SK-N-SH (cell line): ENCODE data around the gene NT5C. TPM values are rescaled to one million over a fixed set of nuclear protein-coding genes. Genes with fewer than 3 reads are reported as not detected.

ENCODE experiments used
- CTCF ChIA-PET: fragments of 300-600, 350-600 bp; formaldehyde crosslinking; extraction: SDS; loops from one replicate; lab custom pipeline; 2021; lab: Yijun Ruan, JAX
- POLR2A ChIA-PET: fragments of 350-600 bp; sonication (Branson Sonifier 250); formaldehyde crosslinking; extraction: SDS; loops from one replicate; lab custom pipeline; 2020; ENCODE audit warnings: antibody characterized with exemption, inconsistent platforms; lab: Yijun Ruan, JAX
- DNase-seq: peaks from one replicate; pipeline ENCODE4 v3.0.0; 2012
- H2AFZ ChIP-seq: fragments of 200-600 bp; sonication (generic); 2 replicates; pipeline ENCODE4 v1.8.1; 2016; ENCODE audit warnings: antibody characterized with exemption, mild to moderate bottlenecking, low read depth
- H3F3A ChIP-seq: fragments of 200-600 bp; sonication (generic); replicated peaks from 2 replicates; pipeline ENCODE3; 2016; ENCODE audit warnings: antibody characterized with exemption, mild to moderate bottlenecking; ENCODE audit not compliant: insufficient read depth
- H3K27ac ChIP-seq, 2 experiments: fragments of 200-500 bp in 1 of 2; fragments of 200-600 bp in 1 of 2; sonication (Bioruptor generic) in 1 of 2; sonication (generic), shearing (Covaris generic) in 1 of 2; 2 replicates each; pipeline versions ENCODE4 v1.5.1 to v1.6.1; 2014 to 2016; ENCODE audit warnings: low read depth in 2 of 2, inconsistent platforms in 1 of 2, low read length in 1 of 2, mild to moderate bottlenecking in 1 of 2, mixed read lengths in 1 of 2
- H3K27me3 ChIP-seq: fragments of 200-600 bp; sonication (generic), shearing (Covaris generic); 2 replicates; pipeline ENCODE4 v1.6.1; 2016; ENCODE audit warnings: mixed run types; ENCODE audit not compliant: insufficient read depth
- H3K36me3 ChIP-seq, 2 experiments: fragments of 200-500 bp in 1 of 2; fragments of 200-600 bp in 1 of 2; sonication (Bioruptor generic) in 1 of 2; sonication (generic) in 1 of 2; replicated peaks in 1 of 2; 2 replicates each; pipeline versions ENCODE3 to v1.5.1; 2014 to 2016; ENCODE audit warnings: low read length in 1 of 2, mild to moderate bottlenecking in 1 of 2; ENCODE audit not compliant: insufficient read depth in 2 of 2, control insufficient read depth in 1 of 2
- H3K4me1 ChIP-seq, 2 experiments: fragments of 200-500 bp in 1 of 2; fragments of 200-600 bp in 1 of 2; sonication (Bioruptor generic) in 1 of 2; sonication (generic), shearing (Covaris generic) in 1 of 2; 2 replicates each; pipeline versions ENCODE4 v1.5.1 to v1.6.1; 2014 to 2016; ENCODE audit warnings: low read depth in 1 of 2, low read length in 1 of 2, mixed run types in 1 of 2; ENCODE audit not compliant: insufficient read depth in 2 of 2, control insufficient read depth in 1 of 2
- H3K4me2 ChIP-seq: fragments of 200-600 bp; sonication (generic), shearing (Covaris generic); 2 replicates; pipeline ENCODE4 v1.6.1; 2017; ENCODE audit warnings: mixed run types
- H3K4me3 ChIP-seq, 2 experiments: fragments of 200-500 bp in 1 of 2; fragments of 200-600 bp in 1 of 2; sonication (Bioruptor generic) in 1 of 2; sonication (generic), shearing (Covaris generic) in 1 of 2; 2 replicates each; pipeline versions ENCODE4 v1.5.1 to v1.8.1; 2014 to 2016; ENCODE audit warnings: low read depth in 2 of 2, inconsistent platforms in 1 of 2, low read length in 1 of 2, mild to moderate bottlenecking in 1 of 2, mixed read lengths in 1 of 2, moderate library complexity in 1 of 2
- H3K79me2 ChIP-seq: fragments of 200-600 bp; sonication (generic); 2 replicates; pipeline ENCODE4 v1.8.1; 2017; ENCODE audit warnings: mild to moderate bottlenecking; ENCODE audit not compliant: insufficient read depth
- H3K9ac ChIP-seq: fragments of 200-600 bp; sonication (generic); 2 replicates; pipeline ENCODE4 v1.6.1; 2017; ENCODE audit warnings: mixed run types
- H3K9me2 ChIP-seq: fragments of 200-600 bp; sonication (generic); 2 replicates; pipeline ENCODE4 v1.6.1; 2017; ENCODE audit warnings: mixed run types
- H3K9me3 ChIP-seq: fragments of 200-600 bp; sonication (generic); 2 replicates; pipeline ENCODE4 v1.6.1; 2017; ENCODE audit warnings: mixed run types, mild to moderate bottlenecking, moderate library complexity
- H4K20me1 ChIP-seq: fragments of 200-600 bp; sonication (generic); 2 replicates; pipeline ENCODE4 v1.6.1; 2017; ENCODE audit warnings: mild to moderate bottlenecking, mixed run types; ENCODE audit not compliant: insufficient read depth
- CTCF ChIP-seq: fragments of 200-600 bp; sonication (generic); IDR thresholded peaks from 2 replicates; pipeline ENCODE4 v1.6.1; 2017; ENCODE audit warnings: antibody characterized with exemption, mild to moderate bottlenecking, moderate library complexity
- EP300 ChIP-seq, 2 experiments: IDR thresholded peaks; 2 replicates each; pipeline versions ENCODE4 v1.4.0 to v1.6.1; 2012; ENCODE audit warnings: borderline replicate concordance in 1 of 2, low read depth in 1 of 2, low read length in 1 of 2
- FOXJ3 ChIP-seq: sonication (generic); formaldehyde crosslinking; IDR thresholded peaks from 2 replicates; pipeline ENCODE4 v1.5.1; 2020; ENCODE audit warnings: mild to moderate bottlenecking, missing genetic modification reagents
- IRF3 ChIP-seq: fragments of 150-350 bp; IDR thresholded peaks from 2 replicates; pipeline ENCODE4 v1.6.1; 2016; ENCODE audit warnings: mild to moderate bottlenecking, low read depth, low read length
- JUND ChIP-seq: IDR thresholded peaks from 2 replicates; pipeline ENCODE4 v1.4.0; 2012
- NFIC ChIP-seq: IDR thresholded peaks from 2 replicates; pipeline ENCODE4 v1.4.0; 2012; ENCODE audit warnings: borderline replicate concordance
- PBX3 ChIP-seq: IDR thresholded peaks from 2 replicates; pipeline ENCODE4; 2012
- POLR2AphosphoS5 ChIP-seq: IDR thresholded peaks from 2 replicates; pipeline ENCODE4 v1.6.1; 2012; ENCODE audit warnings: low read depth, low read length
- SIN3A ChIP-seq: IDR thresholded peaks from 2 replicates; pipeline ENCODE4 v1.6.1; 2012; ENCODE audit warnings: low read depth, mild to moderate bottlenecking, low read length, moderate library complexity, borderline replicate concordance
- SMC3 ChIP-seq: IDR thresholded peaks from 2 replicates; pipeline ENCODE4 v1.6.1; 2012; ENCODE audit warnings: low read depth, low read length, improper control_type of control experiment
- TAF1 ChIP-seq: IDR thresholded peaks from 2 replicates; pipeline ENCODE4 v1.6.1; 2012; ENCODE audit warnings: low read depth, mild to moderate bottlenecking, low read length, moderate library complexity, borderline replicate concordance
- USF1 ChIP-seq: IDR thresholded peaks from 2 replicates; pipeline ENCODE4 v1.4.0; 2012; ENCODE audit warnings: low read depth, borderline replicate concordance
- USF2 ChIP-seq: fragments of 150-350 bp; IDR thresholded peaks from 2 replicates; pipeline ENCODE4 v1.6.1; 2017; ENCODE audit warnings: antibody characterized with exemption, low read length, low read depth, borderline replicate concordance
- WGBS: methylation state at CpG from one replicate; pipeline ENCODE4 v1.1.6; 2017; ENCODE audit warnings: low lambda C conversion rate; 5-methylcytosine and 5-hydroxymethylcytosine counted together
- polyA plus RNA-seq, 3 experiments: library from polyadenylated mRNA; depleted of rRNA; stranded (reverse); fragments of >200 nt; gene quantifications; 2 replicates each; pipeline ENCODE4 v1.2.3, GENCODE V29; 2012
- TF ChIP-seq, protein P1 (sequence below): IDR thresholded peaks from 2 replicates; pipeline ENCODE4 v1.6.1; 2012; ENCODE audit warnings: mild to moderate bottlenecking, low read depth, low read length, moderate library complexity
- TF ChIP-seq, protein P2 (sequence below): IDR thresholded peaks from 2 replicates; pipeline ENCODE4 v1.4.0; 2012; ENCODE audit warnings: low read depth, borderline replicate concordance

Gene NT5C
- polyA plus RNA-seq, 1 of the 3 experiments (the other 2 are of a cell fraction) = 111 TPM

DNA sequence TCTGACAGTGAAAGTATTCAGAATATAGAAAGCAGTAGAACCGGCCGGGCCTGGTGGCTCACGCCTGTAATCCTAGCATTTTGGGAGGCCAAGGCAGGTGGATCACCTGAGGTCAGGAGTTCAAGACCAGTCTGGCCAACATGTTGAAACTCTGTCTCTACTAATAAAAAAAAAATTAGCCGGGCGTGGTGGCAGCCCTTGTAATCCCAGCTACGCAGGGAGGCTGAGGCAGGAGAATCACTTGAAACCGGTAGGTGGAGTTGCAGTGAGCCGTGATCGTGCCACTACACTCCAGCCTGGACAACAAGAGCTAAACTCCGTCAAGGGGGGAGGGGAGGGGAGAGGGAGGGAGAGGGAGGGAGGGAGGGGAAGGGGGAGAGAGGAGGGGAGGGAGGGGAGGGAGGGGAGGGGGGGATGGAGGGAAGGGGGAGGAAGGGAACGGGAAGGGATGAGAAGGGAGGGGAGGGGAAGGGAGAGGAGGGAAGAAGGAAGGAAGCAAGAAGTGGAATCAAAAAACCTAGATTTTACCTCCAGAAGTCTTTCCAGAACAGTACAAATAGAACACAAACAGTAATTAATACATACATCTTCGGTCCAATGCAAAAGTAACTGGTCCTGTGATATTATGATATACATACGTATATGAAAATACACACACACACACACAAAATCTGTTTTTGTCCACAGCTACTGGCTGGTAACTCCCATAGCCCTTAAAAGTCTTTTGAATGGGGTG is 10.9 kb upstream of the NT5C start:
- Histone ChIP-seq H3F3A (peaks cover 71% of the 10 kb centered on the region), H3K4me3 (no peak overlapping the region), H3K4me2 (no peak overlapping the region), H4K20me1 (peaks cover 23% of the 10 kb centered on the region; the same call in 1 of the 2 replicates), H3K9me3 (no peaks in the 10 kb centered on the region), H3K27ac (no peak overlapping the region), H3K9me2 (no peaks in the 10 kb centered on the region), H3K36me3 (peaks cover 61 to 97% of the 10 kb centered on the region in 2 experiments), H3K27me3 (no peaks in the 10 kb centered on the region), H2AFZ (no peak overlapping the region), H3K79me2 (peaks cover 95% of the 10 kb centered on the region), H3K4me1 (no peaks in the 10 kb centered on the region), H3K9ac (no peak overlapping the region)
- DNase-seq = no peak
- ChIA-PET POLR2A (interaction anchor here (1.5 kb wide), 1 partner anchor 9 kb away, joined by 3 read pairs; no protein-coding TSS in a partner anchor), CTCF (interaction anchor here (1.5 to 1.7 kb wide), 2 partner anchors 12 to 28 kb away, joined by 3 to 17 read pairs; partner anchors contain the start of gene NT5C)
- TF ChIP-seq FOXJ3 (CRISPR knock-in tag) (no peak), PBX3 (no peak), CTCF (no peak), NFIC (no peak), USF2 (no peak), USF1 (no peak), IRF3 (no peak), EP300 (IDR thresholded peaks at IDR 0.05; ENCODE audit: borderline replicate concordance in 1 of 2, low read depth in 1 of 2, low read length in 1 of 2) (no peak), TAF1 (no peak), SMC3 (no peak), POLR2AphosphoS5 (no peak), JUND (no peak), SIN3A (no peak)
- TF ChIP-seq, protein P1, sequence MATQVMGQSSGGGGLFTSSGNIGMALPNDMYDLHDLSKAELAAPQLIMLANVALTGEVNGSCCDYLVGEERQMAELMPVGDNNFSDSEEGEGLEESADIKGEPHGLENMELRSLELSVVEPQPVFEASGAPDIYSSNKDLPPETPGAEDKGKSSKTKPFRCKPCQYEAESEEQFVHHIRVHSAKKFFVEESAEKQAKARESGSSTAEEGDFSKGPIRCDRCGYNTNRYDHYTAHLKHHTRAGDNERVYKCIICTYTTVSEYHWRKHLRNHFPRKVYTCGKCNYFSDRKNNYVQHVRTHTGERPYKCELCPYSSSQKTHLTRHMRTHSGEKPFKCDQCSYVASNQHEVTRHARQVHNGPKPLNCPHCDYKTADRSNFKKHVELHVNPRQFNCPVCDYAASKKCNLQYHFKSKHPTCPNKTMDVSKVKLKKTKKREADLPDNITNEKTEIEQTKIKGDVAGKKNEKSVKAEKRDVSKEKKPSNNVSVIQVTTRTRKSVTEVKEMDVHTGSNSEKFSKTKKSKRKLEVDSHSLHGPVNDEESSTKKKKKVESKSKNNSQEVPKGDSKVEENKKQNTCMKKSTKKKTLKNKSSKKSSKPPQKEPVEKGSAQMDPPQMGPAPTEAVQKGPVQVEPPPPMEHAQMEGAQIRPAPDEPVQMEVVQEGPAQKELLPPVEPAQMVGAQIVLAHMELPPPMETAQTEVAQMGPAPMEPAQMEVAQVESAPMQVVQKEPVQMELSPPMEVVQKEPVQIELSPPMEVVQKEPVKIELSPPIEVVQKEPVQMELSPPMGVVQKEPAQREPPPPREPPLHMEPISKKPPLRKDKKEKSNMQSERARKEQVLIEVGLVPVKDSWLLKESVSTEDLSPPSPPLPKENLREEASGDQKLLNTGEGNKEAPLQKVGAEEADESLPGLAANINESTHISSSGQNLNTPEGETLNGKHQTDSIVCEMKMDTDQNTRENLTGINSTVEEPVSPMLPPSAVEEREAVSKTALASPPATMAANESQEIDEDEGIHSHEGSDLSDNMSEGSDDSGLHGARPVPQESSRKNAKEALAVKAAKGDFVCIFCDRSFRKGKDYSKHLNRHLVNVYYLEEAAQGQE = no peak
- TF ChIP-seq, protein P2, sequence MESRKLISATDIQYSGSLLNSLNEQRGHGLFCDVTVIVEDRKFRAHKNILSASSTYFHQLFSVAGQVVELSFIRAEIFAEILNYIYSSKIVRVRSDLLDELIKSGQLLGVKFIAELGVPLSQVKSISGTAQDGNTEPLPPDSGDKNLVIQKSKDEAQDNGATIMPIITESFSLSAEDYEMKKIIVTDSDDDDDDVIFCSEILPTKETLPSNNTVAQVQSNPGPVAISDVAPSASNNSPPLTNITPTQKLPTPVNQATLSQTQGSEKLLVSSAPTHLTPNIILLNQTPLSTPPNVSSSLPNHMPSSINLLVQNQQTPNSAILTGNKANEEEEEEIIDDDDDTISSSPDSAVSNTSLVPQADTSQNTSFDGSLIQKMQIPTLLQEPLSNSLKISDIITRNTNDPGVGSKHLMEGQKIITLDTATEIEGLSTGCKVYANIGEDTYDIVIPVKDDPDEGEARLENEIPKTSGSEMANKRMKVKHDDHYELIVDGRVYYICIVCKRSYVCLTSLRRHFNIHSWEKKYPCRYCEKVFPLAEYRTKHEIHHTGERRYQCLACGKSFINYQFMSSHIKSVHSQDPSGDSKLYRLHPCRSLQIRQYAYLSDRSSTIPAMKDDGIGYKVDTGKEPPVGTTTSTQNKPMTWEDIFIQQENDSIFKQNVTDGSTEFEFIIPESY = no peak
- 92% methylated on average over 13 of the region's 13 CpGs for WGBS
